CD14-positive monocyte (primary cell): ENCODE results near the gene EMC10. TPM values are rescaled to one million over a fixed set of nuclear protein-coding genes. Genes with fewer than 3 reads are reported as not detected.

ENCODE experiments used
- DNase-seq, 3 donors: peaks; one replicate each; pipeline ENCODE4 v3.0.0-alpha.2; 2011 to 2022
- H2AFZ ChIP-seq: 2 replicates; pipeline ENCODE4 v1.6.0; 2012; ENCODE audit warnings: mild to moderate bottlenecking, low read depth, low read length, inconsistent platforms; ENCODE audit not compliant: insufficient read depth, poor library complexity, severe bottlenecking
- H3K27ac ChIP-seq, 2 donors: 1 replicate in 1 of 2; 2 replicates in 1 of 2; pipeline ENCODE4 v1.5.1; 2012 to 2013; ENCODE audit warnings: low read length in 2 of 2, control low read depth in 1 of 2, inconsistent platforms in 1 of 2, low read depth in 1 of 2, mild to moderate bottlenecking in 1 of 2
- H3K27me3 ChIP-seq, 2 donors: one replicate each; pipeline versions ENCODE4 v1.6.0 to v1.6.1; 2011 to 2013; ENCODE audit warnings: low read length in 2 of 2; ENCODE audit not compliant: control insufficient read depth in 2 of 2, insufficient read depth in 2 of 2
- H3K36me3 ChIP-seq, 2 donors: replicated peaks in 1 of 2; 1 replicate in 1 of 2; 2 replicates in 1 of 2; pipeline versions ENCODE4 v1.5.1 to v1.6.1; 2012 to 2013; ENCODE audit warnings: low read length in 2 of 2, control low read depth in 1 of 2, inconsistent platforms in 1 of 2, mild to moderate bottlenecking in 1 of 2; ENCODE audit not compliant: insufficient read depth in 2 of 2, control insufficient read depth in 1 of 2
- H3K4me1 ChIP-seq, 2 donors: 1 replicate in 1 of 2; 2 replicates in 1 of 2; pipeline versions ENCODE4 v1.5.1 to v1.6.1; 2012 to 2013; ENCODE audit warnings: low read length in 2 of 2, control low read depth in 1 of 2, inconsistent platforms in 1 of 2, mild to moderate bottlenecking in 1 of 2, moderate library complexity in 1 of 2; ENCODE audit not compliant: insufficient read depth in 2 of 2, control insufficient read depth in 1 of 2
- H3K4me2 ChIP-seq: replicated peaks from 2 replicates; pipeline ENCODE3; 2012; ENCODE audit warnings: low read length, moderate library complexity, mild to moderate bottlenecking; ENCODE audit not compliant: poor library complexity, severe bottlenecking; ENCODE audit errors: extremely low read depth
- H3K4me3 ChIP-seq, 3 experiments: fragments of 200-600 bp in 1 of 3; sonication (generic) in 1 of 3; replicated peaks in 1 of 3; 1 replicate in 2 of 3; 2 replicates in 1 of 3; pipeline ENCODE4 v1.5.1; 2011 to 2013; ENCODE audit warnings: low read length in 3 of 3, mild to moderate bottlenecking in 3 of 3, control low read depth in 2 of 3, low read depth in 2 of 3, inconsistent platforms in 1 of 3, moderate library complexity in 1 of 3
- H3K79me2 ChIP-seq: 2 replicates; pipeline ENCODE4 v1.6.0; 2012; ENCODE audit warnings: mild to moderate bottlenecking, control low read depth, inconsistent platforms, low read length, moderate library complexity; ENCODE audit not compliant: insufficient read depth
- H3K9ac ChIP-seq: 2 replicates; pipeline ENCODE4 v1.6.0; 2017; ENCODE audit warnings: low read length, mild to moderate bottlenecking; ENCODE audit not compliant: insufficient read depth, poor library complexity, severe bottlenecking
- H3K9me3 ChIP-seq, 2 donors: replicated peaks in 1 of 2; 1 replicate in 1 of 2; 2 replicates in 1 of 2; pipeline versions ENCODE4 v1.5.1 to v1.6.1; 2012 to 2013; ENCODE audit warnings: low read length in 2 of 2, control low read depth in 1 of 2; ENCODE audit not compliant: control insufficient read depth in 1 of 2, insufficient read depth in 1 of 2
- H4K20me1 ChIP-seq: 2 replicates; pipeline ENCODE4 v1.6.0; 2012; ENCODE audit warnings: mild to moderate bottlenecking, low read length, control low read depth, moderate library complexity; ENCODE audit not compliant: insufficient read depth
- H3K27ac Mint-ChIP-seq, 7 donors: one replicate each; pipeline ENCODE4 v1.8.0; 2020; ENCODE audit warnings: mild to moderate bottlenecking in 7 of 7, mixed read lengths in 7 of 7, moderate library complexity in 6 of 7, inconsistent platforms in 2 of 7
- H3K27me3 Mint-ChIP-seq, 3 donors: one replicate each; pipeline ENCODE4 v1.8.0; 2021 to 2022; ENCODE audit warnings: low read depth in 3 of 3, mild to moderate bottlenecking in 3 of 3, mixed read lengths in 3 of 3, moderate library complexity in 3 of 3, inconsistent platforms in 1 of 3
- H3K36me3 Mint-ChIP-seq, 2 donors: one replicate each; pipeline ENCODE4 v1.8.0; 2020; ENCODE audit warnings: mixed read lengths in 2 of 2, inconsistent platforms in 1 of 2, mild to moderate bottlenecking in 1 of 2
- H3K4me1 Mint-ChIP-seq: one replicate; pipeline ENCODE4 v1.8.0; 2020; ENCODE audit warnings: mild to moderate bottlenecking, mixed read lengths
- H3K4me3 Mint-ChIP-seq, 2 donors: one replicate each; pipeline ENCODE4 v1.8.0; 2020; ENCODE audit warnings: mild to moderate bottlenecking in 2 of 2, mixed read lengths in 2 of 2, moderate library complexity in 1 of 2
- H3K9me3 Mint-ChIP-seq, 7 donors: one replicate each; pipeline ENCODE4 v1.8.0; 2020 to 2022; ENCODE audit warnings: mixed read lengths in 7 of 7, mild to moderate bottlenecking in 6 of 7, moderate library complexity in 6 of 7, inconsistent platforms in 2 of 7
- CTCF ChIP-seq: fragments of 200-600 bp; IDR thresholded peaks from one replicate; pipeline ENCODE4 v1.8.0; 2022; ENCODE audit warnings: antibody characterized with exemption, mild to moderate bottlenecking
- WGBS: methylation state at CpG from one replicate; pipeline ENCODE4 v1.1.5; 2013; ENCODE audit warnings: missing lambda C conversion rate; ENCODE audit not compliant: insufficient coverage; 5-methylcytosine and 5-hydroxymethylcytosine counted together
- intact Hi-C, 2 donors: fragments of 100-400 bp; cut with micrococcal nuclease; formaldehyde crosslinking; loops; one replicate each; pipeline versions ENCODE4 v1.15.0 to v1.15.1; 2023
- polyA plus RNA-seq, 3 donors: library from polyadenylated mRNA; depleted of rRNA in 1 of 3; unstranded in 2 of 3; stranded (reverse) in 1 of 3; fragments of 300-500 nt in 2 of 3; fragments of >200 nt in 1 of 3; fragmentation: Illumina TruSeq in 2 of 3; gene quantifications; 1 replicate in 2 of 3; 2 replicates in 1 of 3; pipeline ENCODE4 v1.2.3, GENCODE V29; 2012 to 2021

EMC10 gene
- polyA plus RNA-seq, 3 donors, result 8.5 to 50.4 (median 9.3) TPM

- 92% methylated on average over 25 of the region's 37 CpGs for WGBS
- no peak overlapping the region for H3K4me3 Mint-ChIP-seq
- Histone ChIP-seq H3K4me1 (peaks cover 12 to 13% of the 10 kb centered on the region in 2 donors), H2AFZ (no peak overlapping the region), H4K20me1 (peaks cover 40% of the 10 kb centered on the region), H3K27me3 (no peaks in the 10 kb centered on the region), H3K9ac (no peak overlapping the region), H3K27ac (no peak overlapping the region), H3K36me3 (peaks cover 44 to 58% of the 10 kb centered on the region in 2 donors), H3K4me2 (no peak overlapping the region), H3K9me3 (no peaks in the 10 kb centered on the region), H3K4me3 (no peak overlapping the region), H3K79me2 (peaks cover 29% of the 10 kb centered on the region)
- H3K4me1 Mint-ChIP-seq, result peaks cover 20% of the 10 kb centered on the region
- H3K27me3 Mint-ChIP-seq, result peaks cover 0 to 6% (median 2%) of the 10 kb centered on the region in 3 donors
- peaks cover 42 to 62% of the 10 kb centered on the region in 2 donors for H3K36me3 Mint-ChIP-seq
- no peak for DNase-seq
- H3K9me3 Mint-ChIP-seq, result peaks cover 0 to 14% (median under 1%) of the 10 kb centered on the region in 7 donors
- peak overlapping the region in 1 of 7 donors; percentile 54 for H3K27ac Mint-ChIP-seq
- intact Hi-C loops, result no loop called here
- no peak for TF ChIP-seq CTCF
These were observed 4.2 kb downstream of the EMC10 start for GRCh38 chr19:50480281-50481111.

GRCh38 chr19:50481351-50482149, 5.2 kb downstream of the EMC10 start:
- Histone ChIP-seq H2AFZ (no peak overlapping the region), H3K27me3 (no peaks in the 10 kb centered on the region), H3K4me2 (no peak overlapping the region), H3K9me3 (peaks cover 4 to 5% of the 10 kb centered on the region in 2 donors), H3K27ac (no peak overlapping the region), H3K4me3 (no peak overlapping the region), H3K9ac (no peak overlapping the region), H4K20me1 (peaks cover 40% of the 10 kb centered on the region), H3K79me2 (peaks cover 28% of the 10 kb centered on the region), H3K4me1 (peaks cover 15 to 20% of the 10 kb centered on the region in 2 donors), H3K36me3 (peaks cover 44 to 58% of the 10 kb centered on the region in 2 donors)
- Mint-ChIP-seq H3K4me1 (peaks cover 25% of the 10 kb centered on the region), H3K36me3 (peaks cover 42 to 62% of the 10 kb centered on the region in 2 donors), H3K27ac (peak overlapping the region in 1 of 7 donors; percentile 66), H3K4me3 (no peak overlapping the region), H3K9me3 (peaks cover 0 to 14% (median 2%) of the 10 kb centered on the region in 7 donors), H3K27me3 (peaks cover 0 to 4% (median 0%) of the 10 kb centered on the region in 3 donors)
- no peak for TF ChIP-seq CTCF
- WGBS, result 95% methylated on average over 22 of the region's 27 CpGs
- DNase-seq, result no peak
- intact Hi-C loops, result no loop called here
